CD14-positive monocyte (primary cell): ENCODE measurements around the gene ACY1. TPM values are rescaled to one million over a fixed set of nuclear protein-coding genes. Genes with fewer than 3 reads are reported as not detected.

ENCODE experiments used
- DNase-seq, 3 donors: peaks; one replicate each; pipeline ENCODE4 v3.0.0-alpha.2; 2011 to 2022
- H2AFZ ChIP-seq: 2 replicates; pipeline ENCODE4 v1.6.0; 2012; ENCODE audit warnings: mild to moderate bottlenecking, low read depth, low read length, inconsistent platforms; ENCODE audit not compliant: insufficient read depth, poor library complexity, severe bottlenecking
- H3K27ac ChIP-seq, 2 donors: 1 replicate in 1 of 2; 2 replicates in 1 of 2; pipeline ENCODE4 v1.5.1; 2012 to 2013; ENCODE audit warnings: low read length in 2 of 2, control low read depth in 1 of 2, inconsistent platforms in 1 of 2, low read depth in 1 of 2, mild to moderate bottlenecking in 1 of 2
- H3K27me3 ChIP-seq, 2 donors: one replicate each; pipeline versions ENCODE4 v1.6.0 to v1.6.1; 2011 to 2013; ENCODE audit warnings: low read length in 2 of 2; ENCODE audit not compliant: control insufficient read depth in 2 of 2, insufficient read depth in 2 of 2
- H3K36me3 ChIP-seq, 2 donors: replicated peaks in 1 of 2; 1 replicate in 1 of 2; 2 replicates in 1 of 2; pipeline versions ENCODE4 v1.5.1 to v1.6.1; 2012 to 2013; ENCODE audit warnings: low read length in 2 of 2, control low read depth in 1 of 2, inconsistent platforms in 1 of 2, mild to moderate bottlenecking in 1 of 2; ENCODE audit not compliant: insufficient read depth in 2 of 2, control insufficient read depth in 1 of 2
- H3K4me1 ChIP-seq, 2 donors: 1 replicate in 1 of 2; 2 replicates in 1 of 2; pipeline versions ENCODE4 v1.5.1 to v1.6.1; 2012 to 2013; ENCODE audit warnings: low read length in 2 of 2, control low read depth in 1 of 2, inconsistent platforms in 1 of 2, mild to moderate bottlenecking in 1 of 2, moderate library complexity in 1 of 2; ENCODE audit not compliant: insufficient read depth in 2 of 2, control insufficient read depth in 1 of 2
- H3K4me2 ChIP-seq: replicated peaks from 2 replicates; pipeline ENCODE3; 2012; ENCODE audit warnings: low read length, moderate library complexity, mild to moderate bottlenecking; ENCODE audit not compliant: poor library complexity, severe bottlenecking; ENCODE audit errors: extremely low read depth
- H3K4me3 ChIP-seq, 3 experiments: fragments of 200-600 bp in 1 of 3; sonication (generic) in 1 of 3; replicated peaks in 1 of 3; 1 replicate in 2 of 3; 2 replicates in 1 of 3; pipeline ENCODE4 v1.5.1; 2011 to 2013; ENCODE audit warnings: low read length in 3 of 3, mild to moderate bottlenecking in 3 of 3, control low read depth in 2 of 3, low read depth in 2 of 3, inconsistent platforms in 1 of 3, moderate library complexity in 1 of 3
- H3K79me2 ChIP-seq: 2 replicates; pipeline ENCODE4 v1.6.0; 2012; ENCODE audit warnings: mild to moderate bottlenecking, control low read depth, inconsistent platforms, low read length, moderate library complexity; ENCODE audit not compliant: insufficient read depth
- H3K9ac ChIP-seq: 2 replicates; pipeline ENCODE4 v1.6.0; 2017; ENCODE audit warnings: low read length, mild to moderate bottlenecking; ENCODE audit not compliant: insufficient read depth, poor library complexity, severe bottlenecking
- H3K9me3 ChIP-seq, 2 donors: replicated peaks in 1 of 2; 1 replicate in 1 of 2; 2 replicates in 1 of 2; pipeline versions ENCODE4 v1.5.1 to v1.6.1; 2012 to 2013; ENCODE audit warnings: low read length in 2 of 2, control low read depth in 1 of 2; ENCODE audit not compliant: control insufficient read depth in 1 of 2, insufficient read depth in 1 of 2
- H4K20me1 ChIP-seq: 2 replicates; pipeline ENCODE4 v1.6.0; 2012; ENCODE audit warnings: mild to moderate bottlenecking, low read length, control low read depth, moderate library complexity; ENCODE audit not compliant: insufficient read depth
- H3K27ac Mint-ChIP-seq, 7 donors: one replicate each; pipeline ENCODE4 v1.8.0; 2020; ENCODE audit warnings: mild to moderate bottlenecking in 7 of 7, mixed read lengths in 7 of 7, moderate library complexity in 6 of 7, inconsistent platforms in 2 of 7
- H3K27me3 Mint-ChIP-seq, 3 donors: one replicate each; pipeline ENCODE4 v1.8.0; 2021 to 2022; ENCODE audit warnings: low read depth in 3 of 3, mild to moderate bottlenecking in 3 of 3, mixed read lengths in 3 of 3, moderate library complexity in 3 of 3, inconsistent platforms in 1 of 3
- H3K36me3 Mint-ChIP-seq, 2 donors: one replicate each; pipeline ENCODE4 v1.8.0; 2020; ENCODE audit warnings: mixed read lengths in 2 of 2, inconsistent platforms in 1 of 2, mild to moderate bottlenecking in 1 of 2
- H3K4me1 Mint-ChIP-seq: one replicate; pipeline ENCODE4 v1.8.0; 2020; ENCODE audit warnings: mild to moderate bottlenecking, mixed read lengths
- H3K4me3 Mint-ChIP-seq, 2 donors: one replicate each; pipeline ENCODE4 v1.8.0; 2020; ENCODE audit warnings: mild to moderate bottlenecking in 2 of 2, mixed read lengths in 2 of 2, moderate library complexity in 1 of 2
- H3K9me3 Mint-ChIP-seq, 7 donors: one replicate each; pipeline ENCODE4 v1.8.0; 2020 to 2022; ENCODE audit warnings: mixed read lengths in 7 of 7, mild to moderate bottlenecking in 6 of 7, moderate library complexity in 6 of 7, inconsistent platforms in 2 of 7
- CTCF ChIP-seq: fragments of 200-600 bp; IDR thresholded peaks from one replicate; pipeline ENCODE4 v1.8.0; 2022; ENCODE audit warnings: antibody characterized with exemption, mild to moderate bottlenecking
- WGBS: methylation state at CpG from one replicate; pipeline ENCODE4 v1.1.5; 2013; ENCODE audit warnings: missing lambda C conversion rate; ENCODE audit not compliant: insufficient coverage; 5-methylcytosine and 5-hydroxymethylcytosine counted together
- intact Hi-C, 2 donors: fragments of 100-400 bp; cut with micrococcal nuclease; formaldehyde crosslinking; loops; one replicate each; pipeline versions ENCODE4 v1.15.0 to v1.15.1; 2023
- polyA plus RNA-seq, 3 donors: library from polyadenylated mRNA; depleted of rRNA in 1 of 3; unstranded in 2 of 3; stranded (reverse) in 1 of 3; fragments of 300-500 nt in 2 of 3; fragments of >200 nt in 1 of 3; fragmentation: Illumina TruSeq in 2 of 3; gene quantifications; 1 replicate in 2 of 3; 2 replicates in 1 of 3; pipeline ENCODE4 v1.2.3, GENCODE V29; 2012 to 2021

ACY1 gene
- polyA plus RNA-seq, 3 donors: 13.3 to 18.0 (median 14.5) TPM

GRCh38 chr3:52006820-52007133, 23.4 kb downstream of the ACY1 start:
- no peak overlapping the region for H3K4me2 ChIP-seq
- H3K27ac Mint-ChIP-seq: no peak overlapping the region
- DNase-seq: no peak
- H3K27ac ChIP-seq: no peak overlapping the region
- WGBS: 91% methylated on average over 6 of the region's 6 CpGs
- peaks cover 18 to 23% of the 10 kb centered on the region in 2 donors for H3K4me1 ChIP-seq
- H2AFZ ChIP-seq: no peak overlapping the region
- intact Hi-C loops: no loop called here
- H3K9me3 Mint-ChIP-seq: no peaks in the 10 kb centered on the region
- no peaks in the 10 kb centered on the region for H3K36me3 Mint-ChIP-seq
- no peak overlapping the region for H3K4me3 Mint-ChIP-seq
- H3K4me3 ChIP-seq: no peak overlapping the region
- no peaks in the 10 kb centered on the region for H4K20me1 ChIP-seq
- peaks cover 1 to 5% (median 5%) of the 10 kb centered on the region in 3 donors for H3K27me3 Mint-ChIP-seq
- H3K36me3 ChIP-seq: no peaks in the 10 kb centered on the region
- H3K9ac ChIP-seq: no peak overlapping the region
- no peaks in the 10 kb centered on the region for H3K9me3 ChIP-seq
- H3K27me3 ChIP-seq: no peaks in the 10 kb centered on the region
- H3K79me2 ChIP-seq: no peaks in the 10 kb centered on the region
- TF ChIP-seq CTCF: no peak
- peaks cover 18% of the 10 kb centered on the region for H3K4me1 Mint-ChIP-seq

DNA sequence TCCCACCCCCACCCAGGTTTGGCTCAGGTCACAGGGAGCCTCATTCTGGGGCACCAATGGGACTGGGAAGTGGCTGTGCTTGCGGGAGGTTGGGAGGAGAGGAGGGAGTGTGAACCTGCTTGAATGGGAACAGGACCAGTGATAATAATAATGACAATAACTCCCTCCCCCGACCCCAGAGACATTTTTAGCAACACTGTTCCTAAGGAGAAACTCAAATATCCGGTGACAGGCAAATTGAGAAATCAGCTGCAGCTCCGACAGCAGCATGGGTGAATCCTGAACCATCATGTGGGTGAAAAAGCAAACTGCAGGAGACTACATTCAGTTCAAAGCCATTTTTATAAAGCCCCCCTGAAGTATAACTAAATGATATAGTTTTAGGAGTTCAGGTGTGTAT, 24.0 kb downstream of the ACY1 start:
- WGBS: no CpG with 5 or more reads among the region's 4 CpGs
- DNase-seq: no peak
- peaks cover 1 to 5% (median 3%) of the 10 kb centered on the region in 3 donors for H3K27me3 Mint-ChIP-seq
- H4K20me1 ChIP-seq: no peaks in the 10 kb centered on the region
- intact Hi-C loops: no loop called here
- H3K79me2 ChIP-seq: no peaks in the 10 kb centered on the region
- H3K4me2 ChIP-seq: no peak overlapping the region
- H2AFZ ChIP-seq: peak overlapping the region; percentile 46
- no peak overlapping the region for H3K27ac ChIP-seq
- peaks cover 18% of the 10 kb centered on the region for H3K4me1 Mint-ChIP-seq
- H3K9ac ChIP-seq: no peak overlapping the region
- no peaks in the 10 kb centered on the region for H3K27me3 ChIP-seq
- no peak overlapping the region for H3K27ac Mint-ChIP-seq
- no peaks in the 10 kb centered on the region for H3K9me3 Mint-ChIP-seq
- H3K36me3 ChIP-seq: no peaks in the 10 kb centered on the region
- H3K4me1 ChIP-seq: peaks cover 17 to 19% of the 10 kb centered on the region in 2 donors
- H3K36me3 Mint-ChIP-seq: no peaks in the 10 kb centered on the region
- peak overlapping the region in 1 of 2 donors; percentile 26 for H3K4me3 Mint-ChIP-seq
- no peaks in the 10 kb centered on the region for H3K9me3 ChIP-seq
- H3K4me3 ChIP-seq: no peak overlapping the region
- no peak for TF ChIP-seq CTCF
